Measurements from ENCODE around the gene ABCC12. TPM values are rescaled to one million over a fixed set of nuclear protein-coding genes. Genes with fewer than 3 reads are reported as not detected.

Gene ABCC12
- total and polyA plus RNA-seq, 2 donors (not counting 1 experiment from before 2014, with no cell fraction given) = not detected

- no peak overlapping the region for H3K27ac ChIP-seq (ENCODE audit: insufficient read depth, low read length)
- no peaks in the 10 kb centered on the region for H3K9me3 ChIP-seq (ENCODE audit: control insufficient read depth, insufficient read depth, low read depth, low read length)
These were observed 25.2 kb upstream of the ABCC12 start for GRCh38 chr16:48180868-48181480.

GRCh38 chr16:48176635-48177408, 21.0 kb upstream of the ABCC12 start:
- DNase-seq (ENCODE audit: low read depth in 2 of 2) = no peak
- Histone ChIP-seq H2AFZ (ENCODE audit: low read length) (no peak overlapping the region), H3K4me2 (ENCODE audit: extremely low read depth, insufficient read depth, low read length) (no peak overlapping the region), H3K9ac (ENCODE audit: insufficient read depth, low read length) (no peak overlapping the region), H3K4me1 (ENCODE audit: control insufficient read depth, extremely low read depth, insufficient read depth, low read length) (no peaks in the 10 kb centered on the region), H3K27me3 (ENCODE audit: control insufficient read depth, insufficient read depth, low read length) (no peaks in the 10 kb centered on the region), H3K79me2 (ENCODE audit: control insufficient read depth, insufficient read depth, low read length) (no peaks in the 10 kb centered on the region), H3K36me3 (ENCODE audit: control insufficient read depth, insufficient read depth, low read length) (no peaks in the 10 kb centered on the region), H3K4me3 (replicated peaks in 1 of 4; ENCODE audit: control extremely low read depth in 1 of 4, insufficient read depth in 1 of 4, low read depth in 3 of 4, low read length in 4 of 4) (no peak overlapping the region), H4K20me1 (ENCODE audit: control insufficient read depth, extremely low read depth, insufficient read depth, low read length) (no peaks in the 10 kb centered on the region), H3K27ac (ENCODE audit: insufficient read depth, low read length) (no peak overlapping the region), H3K9me3 (ENCODE audit: control insufficient read depth, insufficient read depth, low read depth, low read length) (no peaks in the 10 kb centered on the region)
- TF ChIP-seq CTCF (conservative IDR thresholded peaks at IDR 0.05 in 1 of 2, IDR thresholded peaks at IDR 0.05 in 1 of 2; ENCODE audit: low read depth in 1 of 2, low read length in 2 of 2) (no peak), EZH2 (IDR thresholded peaks at IDR 0.05; ENCODE audit: low read length, missing control alignments) (no peak)

More at GRCh38 chr16:48180868-48181480, 25.2 kb upstream of the ABCC12 start:
- Histone ChIP-seq H2AFZ (ENCODE audit: low read length) (no peak overlapping the region), H3K4me2 (ENCODE audit: extremely low read depth, insufficient read depth, low read length) (no peak overlapping the region), H3K4me3 (replicated peaks in 1 of 4; ENCODE audit: control extremely low read depth in 1 of 4, insufficient read depth in 1 of 4, low read depth in 3 of 4, low read length in 4 of 4) (no peak overlapping the region), H3K27me3 (ENCODE audit: control insufficient read depth, insufficient read depth, low read length) (no peaks in the 10 kb centered on the region), H4K20me1 (ENCODE audit: control insufficient read depth, extremely low read depth, insufficient read depth, low read length) (no peaks in the 10 kb centered on the region), H3K9ac (ENCODE audit: insufficient read depth, low read length) (no peak overlapping the region), H3K79me2 (ENCODE audit: control insufficient read depth, insufficient read depth, low read length) (no peaks in the 10 kb centered on the region), H3K36me3 (ENCODE audit: control insufficient read depth, insufficient read depth, low read length) (no peaks in the 10 kb centered on the region), H3K4me1 (ENCODE audit: control insufficient read depth, extremely low read depth, insufficient read depth, low read length) (no peaks in the 10 kb centered on the region)
- no peak for DNase-seq (ENCODE audit: low read depth in 2 of 2)
- no peak for TF ChIP-seq CTCF (conservative IDR thresholded peaks at IDR 0.05 in 1 of 2, IDR thresholded peaks at IDR 0.05 in 1 of 2; ENCODE audit: low read depth in 1 of 2, low read length in 2 of 2)
- TF ChIP-seq EZH2 (IDR thresholded peaks at IDR 0.05; ENCODE audit: low read length, missing control alignments) = no peak

- H3K4me3 ChIP-seq (replicated peaks in 1 of 4; ENCODE audit: control extremely low read depth in 1 of 4, insufficient read depth in 1 of 4, low read depth in 3 of 4, low read length in 4 of 4) = no peak overlapping the region
- no peaks in the 10 kb centered on the region for H4K20me1 ChIP-seq (ENCODE audit: control insufficient read depth, extremely low read depth, insufficient read depth, low read length)
- no peak overlapping the region for H3K27ac ChIP-seq (ENCODE audit: insufficient read depth, low read length)
- H3K27me3 ChIP-seq (ENCODE audit: control insufficient read depth, insufficient read depth, low read length) = no peaks in the 10 kb centered on the region
- DNase-seq (ENCODE audit: low read depth in 2 of 2) = no peak
- H3K9me3 ChIP-seq (ENCODE audit: control insufficient read depth, insufficient read depth, low read depth, low read length) = no peaks in the 10 kb centered on the region
- no peaks in the 10 kb centered on the region for H3K36me3 ChIP-seq (ENCODE audit: control insufficient read depth, insufficient read depth, low read length)
- no peaks in the 10 kb centered on the region for H3K79me2 ChIP-seq (ENCODE audit: control insufficient read depth, insufficient read depth, low read length)
- H2AFZ ChIP-seq (ENCODE audit: low read length) = no peak overlapping the region
- H3K4me2 ChIP-seq (ENCODE audit: extremely low read depth, insufficient read depth, low read length) = no peak overlapping the region
- H3K9ac ChIP-seq (ENCODE audit: insufficient read depth, low read length) = no peak overlapping the region
- no peaks in the 10 kb centered on the region for H3K4me1 ChIP-seq (ENCODE audit: control insufficient read depth, extremely low read depth, insufficient read depth, low read length)
- no peak for TF ChIP-seq EZH2 (IDR thresholded peaks at IDR 0.05; ENCODE audit: low read length, missing control alignments)
- TF ChIP-seq CTCF (conservative IDR thresholded peaks at IDR 0.05 in 1 of 2, IDR thresholded peaks at IDR 0.05 in 1 of 2; ENCODE audit: low read depth in 1 of 2, low read length in 2 of 2) = no peak
These were observed 18.1 kb upstream of the ABCC12 start for GRCh38 chr16:48173889-48174288.
